SU-DHL-6 (cell line): ENCODE results near the gene PDE1A.

Experiments
- H2AFZ ChIP-seq: fragments of 200-600 bp; sonication (generic); 2 replicates; pipeline ENCODE4 v1.6.1; 2014; ENCODE audit warnings: low read depth, mild to moderate bottlenecking, moderate library complexity, mixed read lengths, antibody characterized with exemption, low read length; ENCODE audit not compliant: severe bottlenecking
- H3F3A ChIP-seq: fragments of 200-600 bp; shearing (Covaris generic); 2 replicates; pipeline ENCODE4 v1.6.0; 2016; ENCODE audit warnings: antibody characterized with exemption, mild to moderate bottlenecking; ENCODE audit not compliant: insufficient read depth
- H3K27ac ChIP-seq: fragments of 200-600 bp; sonication (generic); 2 replicates; pipeline ENCODE4 v1.5.1; 2016; ENCODE audit warnings: low read depth, mild to moderate bottlenecking, low read length, moderate library complexity, mixed read lengths
- H3K27me3 ChIP-seq: fragments of 200-600 bp; sonication (generic), shearing (Covaris generic); 2 replicates; pipeline ENCODE4 v1.6.0; 2014; ENCODE audit warnings: mild to moderate bottlenecking, low read length
- H3K36me3 ChIP-seq: fragments of 200-600 bp; sonication (generic); 2 replicates; pipeline ENCODE4 v1.6.1; 2014; ENCODE audit warnings: mild to moderate bottlenecking, low read length, mixed read lengths
- H3K4me2 ChIP-seq: fragments of 300-600, 200-600 bp; shearing (Covaris generic), sonication (generic); 2 replicates; pipeline ENCODE4 v1.6.0; 2014; ENCODE audit warnings: low read length, low read depth, mild to moderate bottlenecking; ENCODE audit not compliant: poor library complexity, severe bottlenecking
- H3K4me3 ChIP-seq: fragments of 200-600 bp; sonication (generic); 2 replicates; pipeline ENCODE4 v1.5.1; 2014; ENCODE audit warnings: antibody characterized with exemption, low read length, mild to moderate bottlenecking, mixed read lengths; ENCODE audit not compliant: insufficient read depth, poor library complexity, severe bottlenecking
- H3K79me2 ChIP-seq: fragments of 200-600 bp; sonication (generic); 2 replicates; pipeline ENCODE4 v1.6.1; 2014; ENCODE audit warnings: mild to moderate bottlenecking, low read length, moderate library complexity; ENCODE audit not compliant: insufficient read depth
- H3K9ac ChIP-seq: fragments of 200-600 bp; sonication (generic); 2 replicates; pipeline ENCODE4 v1.7.0; 2014; ENCODE audit warnings: mild to moderate bottlenecking, low read length
- H3K9me2 ChIP-seq: fragments of 200-600 bp; sonication (generic); replicated peaks from 2 replicates; pipeline ENCODE4 v1.6.1; 2014; ENCODE audit warnings: low read length; ENCODE audit not compliant: insufficient read depth
- H3K9me3 ChIP-seq: fragments of 200-600 bp; sonication (generic); 2 replicates; pipeline ENCODE4 v1.6.1; 2014; ENCODE audit warnings: low read length, mixed read lengths; ENCODE audit not compliant: insufficient read depth
- H4K20me1 ChIP-seq: fragments of 200-600 bp; sonication (generic); 2 replicates; pipeline ENCODE4 v1.6.1; 2014; ENCODE audit warnings: low read depth, mild to moderate bottlenecking, antibody characterized with exemption, low read length, moderate library complexity, mixed read lengths
- CTCF ChIP-seq: fragments of 200-600 bp; sonication (generic); IDR thresholded peaks from one replicate; pipeline ENCODE4 v1.5.1; 2017; ENCODE audit warnings: antibody characterized with exemption, mild to moderate bottlenecking, low read length, moderate library complexity; ENCODE audit not compliant: insufficient read depth, poor library complexity, severe bottlenecking
- EZH2phosphoT487 ChIP-seq: fragments of 200-600 bp; sonication (generic), shearing (Covaris generic); conservative IDR thresholded peaks from 2 replicates; pipeline ENCODE4 v1.6.1; 2018; ENCODE audit warnings: mild to moderate bottlenecking, antibody characterized with exemption, low read length, moderate library complexity, mixed read lengths

PDE1A gene

GRCh38 chr2:182228073-182228473, 198.8 kb downstream of the PDE1A start:
- Histone ChIP-seq H3K36me3 (no peaks in the 10 kb centered on the region), H3K79me2 (no peaks in the 10 kb centered on the region), H3K4me3 (no peak overlapping the region), H4K20me1 (no peaks in the 10 kb centered on the region), H3K9ac (no peak overlapping the region), H2AFZ (no peak overlapping the region), H3K27me3 (no peaks in the 10 kb centered on the region), H3K27ac (no peak overlapping the region), H3K9me3 (no peaks in the 10 kb centered on the region), H3K4me2 (no peak overlapping the region), H3F3A (no peaks in the 10 kb centered on the region), H3K9me2 (no peaks in the 10 kb centered on the region)
- TF ChIP-seq CTCF = no peak
- no peak for TF ChIP-seq EZH2phosphoT487

- TF ChIP-seq CTCF (no peak), EZH2phosphoT487 (no peak)
- no peak overlapping the region for H2AFZ ChIP-seq
- H3K4me2 ChIP-seq = no peak overlapping the region
- no peaks in the 10 kb centered on the region for H3K9me3 ChIP-seq
- H3K27me3 ChIP-seq = no peaks in the 10 kb centered on the region
- no peaks in the 10 kb centered on the region for H3K36me3 ChIP-seq
- H3F3A ChIP-seq = no peaks in the 10 kb centered on the region
- no peaks in the 10 kb centered on the region for H4K20me1 ChIP-seq
- no peaks in the 10 kb centered on the region for H3K9me2 ChIP-seq
- H3K27ac ChIP-seq = no peak overlapping the region
- no peak overlapping the region for H3K9ac ChIP-seq
- H3K79me2 ChIP-seq = no peaks in the 10 kb centered on the region
- no peak overlapping the region for H3K4me3 ChIP-seq
Observed at GRCh38 chr2:182226807-182227206, 200.0 kb downstream of the PDE1A start.

- TF ChIP-seq CTCF (no peak), EZH2phosphoT487 (no peak)
- Histone ChIP-seq H3K79me2 (no peaks in the 10 kb centered on the region), H3K36me3 (no peaks in the 10 kb centered on the region), H3K9me2 (no peaks in the 10 kb centered on the region), H4K20me1 (no peaks in the 10 kb centered on the region), H3K27me3 (no peaks in the 10 kb centered on the region), H3K4me2 (no peak overlapping the region), H2AFZ (no peak overlapping the region), H3K9me3 (no peaks in the 10 kb centered on the region), H3K9ac (no peak overlapping the region), H3K27ac (no peak overlapping the region), H3F3A (no peaks in the 10 kb centered on the region), H3K4me3 (no peak overlapping the region)
Observed at GRCh38 chr2:182224669-182225068, 202.2 kb downstream of the PDE1A start.
